HCT116 (cell line): ENCODE measurements around the gene DCN. TPM values are rescaled to one million over a fixed set of nuclear protein-coding genes. Genes with fewer than 3 reads are reported as not detected.
A peak's percentile ranks its signal among the peaks of the same experiment; 100 is the strongest.

ENCODE experiments used
- ATAC-seq: fragments of 200-7000 bp; cut with Tn5 transposase; 2 replicates; pipeline ENCODE4 v1.9.1; 2020; ENCODE audit warnings: mild to moderate bottlenecking, moderate library complexity
- BruUV-seq: library from RNA; stranded (reverse); fragments of 400-500 nt; replicated peaks from 2 replicates; lab custom pipeline; 2021; lab: Mats Ljungman, UMichigan
- CTCF ChIA-PET: fragments of 300-600 bp; sonication (Branson Sonifier 250); formaldehyde crosslinking; loops from one replicate; lab custom pipeline; 2021; ENCODE audit warnings: antibody characterized with exemption; lab: Charles Lee
- POLR2A ChIA-PET: fragments of 300-600, 350-600 bp; sonication (Branson Sonifier 250); formaldehyde crosslinking; loops from one replicate; lab custom pipeline; 2021; ENCODE audit warnings: antibody characterized with exemption; lab: Charles Lee
- RAD21 ChIA-PET, 2 experiments: fragments of 300-600 bp; sonication (Branson Sonifier 250); formaldehyde crosslinking; loops; one replicate each; lab custom pipeline; 2023; ENCODE audit warnings: low total read pairs in 2 of 2; ENCODE audit not compliant: uncharacterized antibody in 2 of 2, unreplicated experiment in 2 of 2, low non-redundant PET in 1 of 2; lab: Charles Lee
- DNase-seq: peaks from one replicate; pipeline ENCODE4 v3.0.0-alpha.2; 2010; ENCODE audit warnings: low read depth, low spot score
- H2AFZ ChIP-seq: fragments of 200-600 bp; shearing (Covaris generic), sonication (generic); 2 replicates; pipeline ENCODE4 v1.6.1; 2017; ENCODE audit warnings: low read depth, mixed run types, mixed read lengths, antibody characterized with exemption, low read length; ENCODE audit not compliant: poor library complexity, severe bottlenecking
- H3K27ac ChIP-seq: 2 replicates; pipeline ENCODE4 v1.5.1; 2012; ENCODE audit warnings: low read depth, low read length
- H3K27me3 ChIP-seq: fragments of 200-600 bp; sonication (generic); 2 replicates; pipeline ENCODE4 v1.6.1; 2016; ENCODE audit warnings: mixed run types, low read length, mixed read lengths; ENCODE audit not compliant: insufficient read depth
- H3K36me3 ChIP-seq, 2 experiments: fragments of 200-500 bp in 1 of 2; fragments of 200-600 bp in 1 of 2; sonication (Bioruptor generic) in 1 of 2; sonication (generic) in 1 of 2; 2 replicates each; pipeline versions ENCODE4 v1.5.1 to v1.6.1; 2014 to 2016; ENCODE audit warnings: low read length in 2 of 2, inconsistent platforms in 1 of 2, mixed read lengths in 1 of 2, mixed run types in 1 of 2; ENCODE audit not compliant: insufficient read depth in 2 of 2, control insufficient read depth in 1 of 2
- H3K4me1 ChIP-seq, 2 experiments: fragments of 200-600 bp in 1 of 2; sonication (generic) in 1 of 2; 2 replicates each; pipeline versions ENCODE4 v1.5.1 to v1.6.1; 2012 to 2017; ENCODE audit warnings: low read length in 2 of 2, inconsistent platforms in 1 of 2, mild to moderate bottlenecking in 1 of 2, mixed read lengths in 1 of 2, mixed run types in 1 of 2, moderate library complexity in 1 of 2; ENCODE audit not compliant: insufficient read depth in 2 of 2, control insufficient read depth in 1 of 2
- H3K4me2 ChIP-seq: fragments of 200-600 bp; sonication (generic); 2 replicates; pipeline ENCODE4 v1.6.1; 2017; ENCODE audit warnings: mixed run types, low read length, mixed read lengths
- H3K4me3 ChIP-seq, 2 experiments: fragments of 200-600 bp in 1 of 2; sonication (generic) in 1 of 2; replicated peaks in 1 of 2; 2 replicates each; pipeline ENCODE4 v1.5.1; 2011 to 2016; ENCODE audit warnings: low read length in 2 of 2, control low read depth in 1 of 2, low read depth in 1 of 2, mild to moderate bottlenecking in 1 of 2, mixed read lengths in 1 of 2, mixed run types in 1 of 2
- H3K79me2 ChIP-seq: fragments of 200-600 bp; sonication (generic); 2 replicates; pipeline ENCODE4 v1.6.1; 2017; ENCODE audit warnings: mild to moderate bottlenecking, mixed run types, low read length, moderate library complexity, mixed read lengths; ENCODE audit not compliant: insufficient read depth
- H3K9ac ChIP-seq: fragments of 200-600 bp; sonication (generic); 2 replicates; pipeline ENCODE4 v1.6.1; 2016; ENCODE audit warnings: low read length, mixed read lengths
- H3K9me2 ChIP-seq: fragments of 200-600 bp; sonication (generic), shearing (Covaris generic); 2 replicates; pipeline ENCODE4 v1.6.1; 2017; ENCODE audit warnings: mixed run types, mild to moderate bottlenecking, moderate library complexity; ENCODE audit not compliant: insufficient read depth
- H3K9me3 ChIP-seq, 2 experiments: fragments of 200-500 bp in 1 of 2; fragments of 200-600 bp in 1 of 2; sonication (Bioruptor generic) in 1 of 2; sonication (generic) in 1 of 2; 2 replicates each; pipeline ENCODE4 v1.6.1; 2014 to 2017; ENCODE audit warnings: low read length in 2 of 2, mixed read lengths in 2 of 2, inconsistent platforms in 1 of 2, low read depth in 1 of 2, mild to moderate bottlenecking in 1 of 2, mixed run types in 1 of 2, moderate library complexity in 1 of 2; ENCODE audit not compliant: control insufficient read depth in 1 of 2, insufficient read depth in 1 of 2
- H4K20me1 ChIP-seq: fragments of 200-600 bp; sonication (generic), shearing (Covaris generic); 2 replicates; pipeline ENCODE4 v1.6.1; 2017; ENCODE audit warnings: mixed run types, mild to moderate bottlenecking, moderate library complexity; ENCODE audit not compliant: insufficient read depth
- EGR1 ChIP-seq: IDR thresholded peaks from 2 replicates; pipeline ENCODE4 v1.6.1; 2012; ENCODE audit warnings: low read depth
- ELF1 ChIP-seq: IDR thresholded peaks from 2 replicates; pipeline ENCODE4 v1.6.1; 2012; ENCODE audit warnings: low read depth, borderline replicate concordance
- FOSL1 ChIP-seq: IDR thresholded peaks from 2 replicates; pipeline ENCODE4 v1.6.1; 2012; ENCODE audit warnings: low read depth
- JUND ChIP-seq: IDR thresholded peaks from 2 replicates; pipeline ENCODE4 v1.6.1; 2012
- POLR2A ChIP-seq: IDR thresholded peaks from 2 replicates; pipeline ENCODE4 v1.7.0; 2011; ENCODE audit warnings: borderline replicate concordance; ENCODE audit not compliant: insufficient read depth, insufficient read length; ENCODE audit errors: extremely low read depth
- SIN3A ChIP-seq: IDR thresholded peaks from 2 replicates; pipeline ENCODE4 v1.6.1; 2012; ENCODE audit warnings: low read depth
- SP1 ChIP-seq: IDR thresholded peaks from 2 replicates; pipeline ENCODE4 v1.6.1; 2012; ENCODE audit warnings: low read depth
- TCF7L2 ChIP-seq: IDR thresholded peaks from 2 replicates; pipeline ENCODE4 v1.7.0; 2011; ENCODE audit warnings: borderline replicate concordance, inconsistent platforms; ENCODE audit not compliant: insufficient read depth, insufficient read length; ENCODE audit errors: extremely low read depth
- YY1 ChIP-seq: IDR thresholded peaks from 2 replicates; pipeline ENCODE4 v1.6.1; 2011; ENCODE audit warnings: low read length, low read depth, moderate library complexity, mild to moderate bottlenecking; ENCODE audit not compliant: insufficient replicate concordance; ENCODE audit errors: extremely low read depth
- ZFX ChIP-seq: fragments of 450-650 bp; IDR thresholded peaks from 2 replicates; pipeline ENCODE4 v1.6.1; 2017
- ZNF274 ChIP-seq: fragments of 200-500 bp; sonication (Bioruptor generic); IDR thresholded peaks from 2 replicates; pipeline ENCODE4 v1.6.1; 2014; ENCODE audit warnings: mild to moderate bottlenecking, low read depth, low read length, inconsistent platforms
- intact Hi-C: fragments of 100-400 bp; cut with micrococcal nuclease; formaldehyde crosslinking; loops from 2 replicates; pipeline ENCODE4 v1.10.0; 2022
- total RNA-seq: library from RNA; stranded (reverse); gene quantifications from one replicate; pipeline ENCODE4 v1.2.1, GENCODE V29; 2021; ENCODE audit not compliant: unreplicated experiment
- TF ChIP-seq, protein P1 (sequence below): IDR thresholded peaks from 2 replicates; pipeline ENCODE4 v1.6.1; 2012; ENCODE audit warnings: low read depth
- TF ChIP-seq, protein P2 (sequence below): IDR thresholded peaks from 2 replicates; pipeline ENCODE4 v1.6.1; 2011; ENCODE audit warnings: mild to moderate bottlenecking, low read length, moderate library complexity; ENCODE audit not compliant: insufficient replicate concordance; ENCODE audit errors: extremely low read depth

DCN gene
- total RNA-seq, 1 experiment from 2014 or later = 3.6 TPM

DNA sequence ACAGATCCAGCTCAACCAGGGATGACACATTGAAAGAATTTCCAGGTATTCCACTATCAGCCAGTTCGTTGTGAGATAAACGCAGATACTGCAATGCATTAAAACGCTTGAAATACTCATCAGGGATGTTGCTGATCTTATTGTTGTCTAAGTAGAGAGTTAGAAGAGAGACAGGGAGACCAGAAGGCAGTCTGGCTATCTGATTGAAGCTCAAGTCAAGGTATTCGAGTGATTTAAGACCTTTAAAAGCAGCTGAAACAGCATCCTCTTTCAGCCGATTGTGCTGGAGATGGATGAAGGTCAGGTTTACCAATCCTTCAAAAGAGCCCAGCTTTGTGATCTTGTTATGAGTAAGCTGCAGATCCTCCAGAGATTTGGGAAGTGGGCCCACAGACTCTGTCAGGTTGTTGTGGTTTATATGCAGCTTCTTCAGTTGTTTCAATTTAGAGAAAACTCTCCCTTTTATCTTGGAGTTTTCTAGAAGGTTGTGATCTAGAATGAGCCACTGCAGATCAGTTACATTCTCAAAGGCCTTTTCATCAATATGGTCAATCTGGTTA, 74.3 kb downstream of the DCN start:
- no peaks in the 10 kb centered on the region for H3K4me1 ChIP-seq
- POLR2A ChIA-PET = no interaction called here
- no peaks in the 10 kb centered on the region for H3K9me3 ChIP-seq
- H3K27me3 ChIP-seq = no peaks in the 10 kb centered on the region
- H3K9ac ChIP-seq = no peak overlapping the region
- RAD21 ChIA-PET = no interaction called here
- H2AFZ ChIP-seq = peak overlapping the region; percentile 98
- H3K4me2 ChIP-seq = no peak overlapping the region
- no peaks in the 10 kb centered on the region for H4K20me1 ChIP-seq
- no peaks in the 10 kb centered on the region for H3K79me2 ChIP-seq
- BruUV-seq = no TSS peak
- no peaks in the 10 kb centered on the region for H3K9me2 ChIP-seq
- no peak overlapping the region for H3K4me3 ChIP-seq
- DNase-seq (no peak), ATAC-seq (no peak)
- CTCF ChIA-PET = interaction anchor here (0.7 to 1.7 kb wide), 12 partner anchors 9 to 247 kb away, joined by 3 to 12 read pairs (median 3); no protein-coding TSS in a partner anchor
- intact Hi-C loops = loop anchor here (2.0 to 10.0 kb wide), 2 partner anchors 129 to 217 kb away; no protein-coding TSS in a partner anchor
- TF ChIP-seq POLR2A (no peak), SIN3A (no peak), ZNF274 (no peak), EGR1 (no peak), YY1 (no peak), TCF7L2 (no peak), SP1 (no peak), ELF1 (no peak), ZFX (no peak), JUND (no peak), FOSL1 (no peak)
- TF ChIP-seq, protein P1, sequence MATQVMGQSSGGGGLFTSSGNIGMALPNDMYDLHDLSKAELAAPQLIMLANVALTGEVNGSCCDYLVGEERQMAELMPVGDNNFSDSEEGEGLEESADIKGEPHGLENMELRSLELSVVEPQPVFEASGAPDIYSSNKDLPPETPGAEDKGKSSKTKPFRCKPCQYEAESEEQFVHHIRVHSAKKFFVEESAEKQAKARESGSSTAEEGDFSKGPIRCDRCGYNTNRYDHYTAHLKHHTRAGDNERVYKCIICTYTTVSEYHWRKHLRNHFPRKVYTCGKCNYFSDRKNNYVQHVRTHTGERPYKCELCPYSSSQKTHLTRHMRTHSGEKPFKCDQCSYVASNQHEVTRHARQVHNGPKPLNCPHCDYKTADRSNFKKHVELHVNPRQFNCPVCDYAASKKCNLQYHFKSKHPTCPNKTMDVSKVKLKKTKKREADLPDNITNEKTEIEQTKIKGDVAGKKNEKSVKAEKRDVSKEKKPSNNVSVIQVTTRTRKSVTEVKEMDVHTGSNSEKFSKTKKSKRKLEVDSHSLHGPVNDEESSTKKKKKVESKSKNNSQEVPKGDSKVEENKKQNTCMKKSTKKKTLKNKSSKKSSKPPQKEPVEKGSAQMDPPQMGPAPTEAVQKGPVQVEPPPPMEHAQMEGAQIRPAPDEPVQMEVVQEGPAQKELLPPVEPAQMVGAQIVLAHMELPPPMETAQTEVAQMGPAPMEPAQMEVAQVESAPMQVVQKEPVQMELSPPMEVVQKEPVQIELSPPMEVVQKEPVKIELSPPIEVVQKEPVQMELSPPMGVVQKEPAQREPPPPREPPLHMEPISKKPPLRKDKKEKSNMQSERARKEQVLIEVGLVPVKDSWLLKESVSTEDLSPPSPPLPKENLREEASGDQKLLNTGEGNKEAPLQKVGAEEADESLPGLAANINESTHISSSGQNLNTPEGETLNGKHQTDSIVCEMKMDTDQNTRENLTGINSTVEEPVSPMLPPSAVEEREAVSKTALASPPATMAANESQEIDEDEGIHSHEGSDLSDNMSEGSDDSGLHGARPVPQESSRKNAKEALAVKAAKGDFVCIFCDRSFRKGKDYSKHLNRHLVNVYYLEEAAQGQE = no peak
- TF ChIP-seq, protein P2, sequence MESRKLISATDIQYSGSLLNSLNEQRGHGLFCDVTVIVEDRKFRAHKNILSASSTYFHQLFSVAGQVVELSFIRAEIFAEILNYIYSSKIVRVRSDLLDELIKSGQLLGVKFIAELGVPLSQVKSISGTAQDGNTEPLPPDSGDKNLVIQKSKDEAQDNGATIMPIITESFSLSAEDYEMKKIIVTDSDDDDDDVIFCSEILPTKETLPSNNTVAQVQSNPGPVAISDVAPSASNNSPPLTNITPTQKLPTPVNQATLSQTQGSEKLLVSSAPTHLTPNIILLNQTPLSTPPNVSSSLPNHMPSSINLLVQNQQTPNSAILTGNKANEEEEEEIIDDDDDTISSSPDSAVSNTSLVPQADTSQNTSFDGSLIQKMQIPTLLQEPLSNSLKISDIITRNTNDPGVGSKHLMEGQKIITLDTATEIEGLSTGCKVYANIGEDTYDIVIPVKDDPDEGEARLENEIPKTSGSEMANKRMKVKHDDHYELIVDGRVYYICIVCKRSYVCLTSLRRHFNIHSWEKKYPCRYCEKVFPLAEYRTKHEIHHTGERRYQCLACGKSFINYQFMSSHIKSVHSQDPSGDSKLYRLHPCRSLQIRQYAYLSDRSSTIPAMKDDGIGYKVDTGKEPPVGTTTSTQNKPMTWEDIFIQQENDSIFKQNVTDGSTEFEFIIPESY = no peak
- no peak overlapping the region for H3K27ac ChIP-seq
- H3K36me3 ChIP-seq = no peaks in the 10 kb centered on the region
